Erythroblast (primary cell): ENCODE results near the gene PCDH9.

Experiments
- GATA1 ChIP-seq: IDR thresholded peaks from 2 replicates; pipeline ENCODE4 v1.6.1; 2011; ENCODE audit warnings: low read depth, mild to moderate bottlenecking, control low read depth, low read length, moderate library complexity
- POLR2A ChIP-seq: IDR thresholded peaks from 2 replicates; pipeline ENCODE4 v1.6.1; 2011; ENCODE audit warnings: mild to moderate bottlenecking, low read length

GRCh38 chr13:67014399-67014798, 215.7 kb downstream of the PCDH9 start:
- no peak for TF ChIP-seq POLR2A
- no peak for TF ChIP-seq GATA1
